ENCODE data around the gene SBNO2.

GRCh38 chr19:1123381-1123780 lies 50.7 kb downstream of the SBNO2 start:
- TF ChIP-seq ISL1 (CRISPR knock-in tag; IDR thresholded peaks at IDR 0.05) (no peak), ARNTL (CRISPR knock-in tag; IDR thresholded peaks at IDR 0.05; ENCODE audit: borderline replicate concordance, low read depth) (no peak), SNAI2 (CRISPR knock-in tag; IDR thresholded peaks at IDR 0.05) (no peak), CSDC2 (CRISPR knock-in tag; IDR thresholded peaks at IDR 0.05) (no peak), PPARA (CRISPR knock-in tag; IDR thresholded peaks at IDR 0.05; ENCODE audit: borderline replicate concordance) (no peak), ZNF70 (CRISPR knock-in tag; IDR thresholded peaks at IDR 0.05) (no peak), ESRRG (CRISPR knock-in tag; IDR thresholded peaks at IDR 0.05) (no peak), TSHZ2 (CRISPR knock-in tag; IDR thresholded peaks at IDR 0.05) (no peak), ZFP3 (CRISPR knock-in tag; IDR thresholded peaks at IDR 0.05) (no peak)
- TF ChIP-seq, protein P1, sequence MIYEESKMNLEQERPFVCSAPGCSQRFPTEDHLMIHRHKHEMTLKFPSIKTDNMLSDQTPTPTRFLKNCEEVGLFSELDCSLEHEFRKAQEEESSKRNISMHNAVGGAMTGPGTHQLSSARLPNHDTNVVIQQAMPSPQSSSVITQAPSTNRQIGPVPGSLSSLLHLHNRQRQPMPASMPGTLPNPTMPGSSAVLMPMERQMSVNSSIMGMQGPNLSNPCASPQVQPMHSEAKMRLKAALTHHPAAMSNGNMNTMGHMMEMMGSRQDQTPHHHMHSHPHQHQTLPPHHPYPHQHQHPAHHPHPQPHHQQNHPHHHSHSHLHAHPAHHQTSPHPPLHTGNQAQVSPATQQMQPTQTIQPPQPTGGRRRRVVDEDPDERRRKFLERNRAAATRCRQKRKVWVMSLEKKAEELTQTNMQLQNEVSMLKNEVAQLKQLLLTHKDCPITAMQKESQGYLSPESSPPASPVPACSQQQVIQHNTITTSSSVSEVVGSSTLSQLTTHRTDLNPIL (CRISPR knock-in tag; IDR thresholded peaks at IDR 0.05; ENCODE audit: low read depth), result no peak
- TF ChIP-seq, protein P2, sequence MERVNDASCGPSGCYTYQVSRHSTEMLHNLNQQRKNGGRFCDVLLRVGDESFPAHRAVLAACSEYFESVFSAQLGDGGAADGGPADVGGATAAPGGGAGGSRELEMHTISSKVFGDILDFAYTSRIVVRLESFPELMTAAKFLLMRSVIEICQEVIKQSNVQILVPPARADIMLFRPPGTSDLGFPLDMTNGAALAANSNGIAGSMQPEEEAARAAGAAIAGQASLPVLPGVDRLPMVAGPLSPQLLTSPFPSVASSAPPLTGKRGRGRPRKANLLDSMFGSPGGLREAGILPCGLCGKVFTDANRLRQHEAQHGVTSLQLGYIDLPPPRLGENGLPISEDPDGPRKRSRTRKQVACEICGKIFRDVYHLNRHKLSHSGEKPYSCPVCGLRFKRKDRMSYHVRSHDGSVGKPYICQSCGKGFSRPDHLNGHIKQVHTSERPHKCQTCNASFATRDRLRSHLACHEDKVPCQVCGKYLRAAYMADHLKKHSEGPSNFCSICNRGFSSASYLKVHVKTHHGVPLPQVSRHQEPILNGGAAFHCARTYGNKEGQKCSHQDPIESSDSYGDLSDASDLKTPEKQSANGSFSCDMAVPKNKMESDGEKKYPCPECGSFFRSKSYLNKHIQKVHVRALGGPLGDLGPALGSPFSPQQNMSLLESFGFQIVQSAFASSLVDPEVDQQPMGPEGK (CRISPR knock-in tag; IDR thresholded peaks at IDR 0.05; ENCODE audit: borderline replicate concordance), result no peak
